GM12878 (cell line): ENCODE data around the gene GAS2L1. TPM values are rescaled to one million over a fixed set of nuclear protein-coding genes. Genes with fewer than 3 reads are reported as not detected.

Experiments
- ATAC-seq: fragments of 200-7000 bp; cut with Tn5 transposase; 3 replicates; pipeline ENCODE4 v1.9.1; 2020; ENCODE audit warnings: mild to moderate bottlenecking, moderate library complexity
- BruUV-seq: library from RNA; stranded (reverse); fragments of 400-500 nt; replicated peaks from 2 replicates; lab custom pipeline; 2021; lab: Mats Ljungman, UMichigan
- CTCF ChIA-PET: fragments of 300-600 bp; sonication (Branson Sonifier 250); formaldehyde crosslinking; extraction: SDS; loops from one replicate; lab custom pipeline; 2021; ENCODE audit warnings: inconsistent platforms; lab: Yijun Ruan, JAX
- POLR2A ChIA-PET: fragments of 350-600 bp; formaldehyde crosslinking; extraction: SDS; loops from one replicate; lab custom pipeline; 2021; ENCODE audit warnings: inconsistent platforms; lab: Charles Lee
- RAD21 ChIA-PET: fragments of 300-600 bp; sonication (Branson Sonifier 250); formaldehyde crosslinking; loops from one replicate; lab custom pipeline; 2023; ENCODE audit warnings: antibody characterized with exemption; ENCODE audit not compliant: unreplicated experiment; lab: Charles Lee
- SMC1A ChIA-PET: fragments of 300-600 bp; sonication (Branson Sonifier 250); formaldehyde crosslinking; loops from one replicate; lab custom pipeline; 2023; ENCODE audit not compliant: unreplicated experiment, uncharacterized antibody; lab: Charles Lee
- DNase-seq: peaks from one replicate; pipeline ENCODE4 v3.0.0-alpha.2; 2011; ENCODE audit warnings: low read depth, low spot score
- FAIRE-seq: peaks from 3 replicates; lab custom pipeline; 2011; peaks lifted over from hg19 to GRCh38; lab: Jason Lieb, UNC
- H2AFZ ChIP-seq: 2 replicates; pipeline ENCODE4 v1.6.0; 2011; ENCODE audit warnings: low read depth, low read length, control low read depth; ENCODE audit not compliant: control insufficient read depth
- H3K27ac ChIP-seq: 2 replicates; pipeline ENCODE4 v1.5.1; 2011; ENCODE audit warnings: control low read depth; ENCODE audit not compliant: control insufficient read depth, insufficient read depth
- H3K27me3 ChIP-seq, 2 experiments: replicated peaks in 1 of 2; 2 replicates each; pipeline versions ENCODE4 v1.6.0 to v1.6.1; 2011; ENCODE audit warnings: low read length in 1 of 2; ENCODE audit not compliant: control insufficient read depth in 2 of 2, insufficient read depth in 2 of 2
- H3K36me3 ChIP-seq, 2 experiments: 2 replicates each; pipeline ENCODE4 v1.5.1; 2011; ENCODE audit warnings: low read length in 1 of 2; ENCODE audit not compliant: control insufficient read depth in 2 of 2, insufficient read depth in 2 of 2
- H3K4me1 ChIP-seq: 2 replicates; pipeline ENCODE4 v1.6.1; 2011; ENCODE audit warnings: mild to moderate bottlenecking, low read length, moderate library complexity, mixed read lengths; ENCODE audit not compliant: control insufficient read depth, insufficient read depth
- H3K4me2 ChIP-seq: 2 replicates; pipeline ENCODE4 v1.6.0; 2011; ENCODE audit warnings: control low read depth; ENCODE audit not compliant: control insufficient read depth, insufficient read depth
- H3K4me3 ChIP-seq: fragments of 200-600 bp; sonication (generic); 2 replicates; pipeline ENCODE4 v1.5.1; 2016
- H3K79me2 ChIP-seq: 2 replicates; pipeline ENCODE4 v1.6.0; 2011; ENCODE audit warnings: low read length; ENCODE audit not compliant: control insufficient read depth, insufficient read depth
- H3K9ac ChIP-seq: 2 replicates; pipeline ENCODE4 v1.8.0; 2011; ENCODE audit warnings: low read length, control low read depth, mixed read lengths; ENCODE audit not compliant: control insufficient read depth, insufficient read depth
- H3K9me3 ChIP-seq: replicated peaks from 3 replicates; pipeline ENCODE4 v1.5.1; 2011; ENCODE audit warnings: mild to moderate bottlenecking, low read length; ENCODE audit not compliant: control insufficient read depth, insufficient read depth
- H4K20me1 ChIP-seq: 2 replicates; pipeline ENCODE4 v1.6.0; 2011; ENCODE audit not compliant: control insufficient read depth, insufficient read depth
- BACH1 ChIP-seq: fragments of 450-650 bp; IDR thresholded peaks from 2 replicates; pipeline ENCODE4 v1.6.1; 2017; ENCODE audit warnings: mild to moderate bottlenecking, borderline replicate concordance
- MTA3 ChIP-seq: IDR thresholded peaks from 2 replicates; pipeline ENCODE4 v1.6.1; 2012; ENCODE audit warnings: low read length, inconsistent platforms, borderline replicate concordance
- NFYA ChIP-seq: IDR thresholded peaks from 2 replicates; pipeline ENCODE4 v1.6.1; 2011; ENCODE audit warnings: low read depth, mild to moderate bottlenecking, low read length, improper control_type of control experiment, borderline replicate concordance
- POLR2A ChIP-seq: IDR thresholded peaks from 2 replicates; pipeline ENCODE4 v1.6.1; 2011; ENCODE audit warnings: low read depth, mild to moderate bottlenecking, low read length
- POLR2AphosphoS2 ChIP-seq: IDR thresholded peaks from 2 replicates; pipeline ENCODE4 v1.6.1; 2011; ENCODE audit warnings: low read depth, mild to moderate bottlenecking, low read length, improper control_type of control experiment, moderate library complexity
- TCF3 ChIP-seq: IDR thresholded peaks from 2 replicates; pipeline ENCODE4 v1.6.1; 2012; ENCODE audit warnings: low read depth, mild to moderate bottlenecking, low read length, borderline replicate concordance; ENCODE audit not compliant: insufficient read depth
- WGBS: methylation state at CpG from one replicate; pipeline ENCODE4 v1.1.6; 2016; ENCODE audit warnings: low lambda C conversion rate; ENCODE audit not compliant: insufficient replicate concordance, insufficient coverage; ENCODE audit errors: missing lambda C conversion rate; 5-methylcytosine and 5-hydroxymethylcytosine counted together
- in situ Hi-C: fragments of 300-500 bp; cut with MboI; formaldehyde crosslinking; loops from 9 replicates; pipeline ENCODE4 v1.14.3; 2018; ENCODE audit warnings: mixed read lengths
- intact Hi-C: fragments of 100-400 bp; cut with micrococcal nuclease; formaldehyde crosslinking; loops from one replicate; pipeline ENCODE4 v1.14.2; 2022; ENCODE audit not compliant: unreplicated experiment
- polyA plus RNA-seq, 11 experiments: library from polyadenylated mRNA; depleted of rRNA in 4 of 11; unstranded in 6 of 11; stranded (reverse) in 5 of 11; fragments of >200 nt; fragmentation: Nextera tagmentation in 4 of 11; fragmentation: Illumina TruSeq in 1 of 11; extraction: Ambion mirVana in 4 of 11; extraction: Trizol in 1 of 11; gene quantifications; 1 replicate in 1 of 11; 2 replicates in 10 of 11; pipeline versions ENCODE4 v1.2.1 to v1.2.3, GENCODE V29; 2011 to 2016; ENCODE audit warnings: inconsistent platforms in 2 of 11, missing spikeins in 2 of 11, low read depth in 1 of 11
- total RNA-seq, 4 experiments: library from RNA; depleted of rRNA in 3 of 4; stranded (reverse); fragments of >200 nt in 3 of 4; fragmentation: Illumina TruSeq in 1 of 4; extraction: Trizol in 1 of 4; gene quantifications; 2 replicates each; pipeline versions ENCODE4 v1.2.1 to v1.2.3, GENCODE V29; 2013 to 2021
- TF ChIP-seq, protein P1 (sequence below): fragments of 450-650 bp; formaldehyde crosslinking; IDR thresholded peaks from 2 replicates; pipeline ENCODE4 v1.5.0; 2022; ENCODE audit warnings: mild to moderate bottlenecking, missing genetic modification characterization

Gene GAS2L1
- total and polyA plus RNA-seq, 10 of the 15 experiments (the other 5 are each of a cell fraction or from before 2014, with no cell fraction given) = 0.03 to 0.13 TPM; not detected in 8

DNA sequence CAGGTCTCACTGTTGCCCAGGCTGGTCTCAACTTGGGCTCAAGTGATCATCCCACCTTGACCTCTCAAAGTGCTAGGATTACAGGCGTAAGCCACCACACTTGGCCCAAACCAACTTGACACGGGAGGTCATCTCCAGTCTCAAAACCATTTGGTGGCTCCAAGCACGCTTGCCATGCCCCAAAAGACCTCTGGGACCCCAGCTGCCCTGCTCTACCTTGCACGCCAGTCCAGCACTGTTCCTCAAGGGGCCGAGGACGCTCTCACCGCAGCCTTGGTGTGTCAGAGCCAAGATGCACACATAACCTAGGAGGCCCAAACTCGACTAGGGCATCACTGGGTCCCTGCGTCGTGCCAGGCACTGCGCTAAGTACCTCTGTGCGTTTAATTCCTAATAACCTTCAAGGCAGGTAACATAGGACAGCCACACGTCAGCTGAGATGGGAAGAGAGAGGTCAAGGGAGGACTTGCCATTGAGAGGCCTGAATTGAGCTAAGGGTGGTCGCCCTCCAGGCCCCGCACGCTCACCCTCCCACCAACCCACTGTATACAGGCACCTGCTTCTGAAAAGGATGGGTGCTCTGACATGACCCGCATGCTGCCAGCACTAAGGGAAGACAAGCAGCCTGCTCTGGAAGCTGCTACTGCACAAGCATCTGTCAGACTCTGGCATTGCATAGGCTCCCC lies 4.6 kb upstream of the GAS2L1 start:
- no TSS peak for BruUV-seq
- in situ Hi-C loops (no loop called here), intact Hi-C loops (no loop called here)
- Histone ChIP-seq H3K9ac (no peak overlapping the region), H3K27me3 (peaks cover 2 to 7% of the 10 kb centered on the region in 2 experiments; a peak in 2 of 4 replicates), H3K4me2 (no peak overlapping the region), H3K27ac (no peak overlapping the region), H3K9me3 (no peaks in the 10 kb centered on the region; the same call in 2 of the 3 replicates), H4K20me1 (no peaks in the 10 kb centered on the region), H3K4me1 (no peaks in the 10 kb centered on the region; the same call in 1 of the 2 replicates), H2AFZ (no peak overlapping the region), H3K36me3 (peaks cover 21 to 27% of the 10 kb centered on the region in 2 experiments), H3K4me3 (no peak overlapping the region), H3K79me2 (no peaks in the 10 kb centered on the region)
- RAD21 ChIA-PET = no interaction called here
- ATAC-seq = peak; percentile 7; the same call in 2 of the 3 replicates
- SMC1A ChIA-PET = no interaction called here
- no peak for DNase-seq
- FAIRE-seq = no peak
- POLR2A ChIA-PET = no interaction called here
- TF ChIP-seq NFYA = no peak
- TF ChIP-seq BACH1 = no peak
- no peak for TF ChIP-seq MTA3
- no peak; the same call in 1 of the 2 replicates for TF ChIP-seq POLR2AphosphoS2
- TF ChIP-seq POLR2A = peak; percentile 45
- TF ChIP-seq, protein P1, sequence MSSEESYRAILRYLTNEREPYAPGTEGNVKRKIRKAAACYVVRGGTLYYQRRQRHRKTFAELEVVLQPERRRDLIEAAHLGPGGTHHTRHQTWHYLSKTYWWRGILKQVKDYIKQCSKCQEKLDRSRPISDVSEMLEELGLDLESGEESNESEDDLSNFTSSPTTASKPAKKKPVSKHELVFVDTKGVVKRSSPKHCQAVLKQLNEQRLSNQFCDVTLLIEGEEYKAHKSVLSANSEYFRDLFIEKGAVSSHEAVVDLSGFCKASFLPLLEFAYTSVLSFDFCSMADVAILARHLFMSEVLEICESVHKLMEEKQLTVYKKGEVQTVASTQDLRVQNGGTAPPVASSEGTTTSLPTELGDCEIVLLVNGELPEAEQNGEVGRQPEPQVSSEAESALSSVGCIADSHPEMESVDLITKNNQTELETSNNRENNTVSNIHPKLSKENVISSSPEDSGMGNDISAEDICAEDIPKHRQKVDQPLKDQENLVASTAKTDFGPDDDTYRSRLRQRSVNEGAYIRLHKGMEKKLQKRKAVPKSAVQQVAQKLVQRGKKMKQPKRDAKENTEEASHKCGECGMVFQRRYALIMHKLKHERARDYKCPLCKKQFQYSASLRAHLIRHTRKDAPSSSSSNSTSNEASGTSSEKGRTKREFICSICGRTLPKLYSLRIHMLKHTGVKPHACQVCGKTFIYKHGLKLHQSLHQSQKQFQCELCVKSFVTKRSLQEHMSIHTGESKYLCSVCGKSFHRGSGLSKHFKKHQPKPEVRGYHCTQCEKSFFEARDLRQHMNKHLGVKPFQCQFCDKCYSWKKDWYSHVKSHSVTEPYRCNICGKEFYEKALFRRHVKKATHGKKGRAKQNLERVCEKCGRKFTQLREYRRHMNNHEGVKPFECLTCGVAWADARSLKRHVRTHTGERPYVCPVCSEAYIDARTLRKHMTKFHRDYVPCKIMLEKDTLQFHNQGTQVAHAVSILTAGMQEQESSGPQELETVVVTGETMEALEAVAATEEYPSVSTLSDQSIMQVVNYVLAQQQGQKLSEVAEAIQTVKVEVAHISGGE = no peak
- 0 out of 2 replicates have a peak, but pooled peaks have one; percentile 15 for TF ChIP-seq TCF3
- CTCF ChIA-PET = no interaction called here
- 72% methylated on average over 17 of the region's 17 CpGs for WGBS
